IMR-90 (cell line): Measurements from ENCODE around the gene SHISA6. TPM values are rescaled to one million over a fixed set of nuclear protein-coding genes. Genes with fewer than 3 reads are reported as not detected.

Source experiments
- ATAC-seq: fragments of 200-7000 bp; cut with Tn5 transposase; 2 replicates; pipeline ENCODE4 v1.9.1; 2020; ENCODE audit warnings: low read depth, mild to moderate bottlenecking, moderate library complexity
- BruUV-seq: library from RNA; stranded (reverse); fragments of 400-500 nt; replicated peaks from 2 replicates; lab custom pipeline; 2021; lab: Mats Ljungman, UMichigan
- CTCF ChIA-PET: fragments of 300-600 bp; formaldehyde crosslinking; extraction: SDS; loops from one replicate; lab custom pipeline; 2021; ENCODE audit warnings: antibody characterized with exemption; lab: Yijun Ruan, JAX
- POLR2A ChIA-PET: fragments of 300-600 bp; sonication (Branson Sonifier 250); formaldehyde crosslinking; loops from one replicate; lab custom pipeline; 2022; ENCODE audit warnings: antibody characterized with exemption; ENCODE audit not compliant: unreplicated experiment; lab: Charles Lee
- DNase-seq: peaks from one replicate; pipeline ENCODE4 v3.0.0; 2013
- H2AFZ ChIP-seq: replicated peaks from 2 replicates; pipeline ENCODE3; 2013; ENCODE audit warnings: low read length, mild to moderate bottlenecking; ENCODE audit not compliant: poor library complexity
- H2AK5ac ChIP-seq: 2 replicates; pipeline ENCODE4 v1.6.1; 2013; ENCODE audit warnings: low read depth, low read length, inconsistent platforms
- H2AK9ac ChIP-seq: replicated peaks from 2 replicates; pipeline ENCODE3; 2013; ENCODE audit warnings: mild to moderate bottlenecking, low read depth, low read length, moderate library complexity; ENCODE audit not compliant: poor library complexity
- H2BK120ac ChIP-seq: 2 replicates; pipeline ENCODE4 v1.6.1; 2013; ENCODE audit warnings: low read depth, low read length, inconsistent platforms
- H2BK15ac ChIP-seq: 3 replicates; pipeline ENCODE4 v1.6.1; 2013; ENCODE audit warnings: low read depth, low read length, inconsistent platforms
- H2BK20ac ChIP-seq: 2 replicates; pipeline ENCODE4 v1.6.1; 2013; ENCODE audit warnings: low read depth, mild to moderate bottlenecking, inconsistent platforms, low read length, moderate library complexity
- H2BK5ac ChIP-seq: 2 replicates; pipeline ENCODE4 v1.6.1; 2013; ENCODE audit warnings: mild to moderate bottlenecking, low read depth, low read length, inconsistent platforms; ENCODE audit not compliant: poor library complexity, severe bottlenecking
- H3K14ac ChIP-seq: replicated peaks from 2 replicates; pipeline ENCODE4 v1.6.1; 2013; ENCODE audit warnings: low read depth, low read length, inconsistent platforms
- H3K18ac ChIP-seq: 2 replicates; pipeline ENCODE4 v1.6.1; 2013; ENCODE audit warnings: low read depth, low read length, control low read depth
- H3K23ac ChIP-seq: 2 replicates; pipeline ENCODE4 v1.6.1; 2013; ENCODE audit warnings: low read depth, low read length, inconsistent platforms
- H3K27ac ChIP-seq: 2 replicates; pipeline ENCODE4 v1.5.1; 2013; ENCODE audit warnings: mild to moderate bottlenecking, control low read depth, low read length; ENCODE audit not compliant: insufficient read depth
- H3K27me3 ChIP-seq: 2 replicates; pipeline ENCODE4 v1.6.1; 2013; ENCODE audit warnings: low read length; ENCODE audit not compliant: control insufficient read depth, insufficient read depth
- H3K36me3 ChIP-seq: 2 replicates; pipeline ENCODE4 v1.6.1; 2013; ENCODE audit warnings: low read length, mixed read lengths; ENCODE audit not compliant: control insufficient read depth, insufficient read depth
- H3K4ac ChIP-seq: 2 replicates; pipeline ENCODE4 v1.6.1; 2013; ENCODE audit warnings: low read depth, low read length, inconsistent platforms
- H3K4me1 ChIP-seq: 2 replicates; pipeline ENCODE4 v1.6.1; 2013; ENCODE audit warnings: low read length, mixed read lengths; ENCODE audit not compliant: control insufficient read depth, insufficient read depth
- H3K4me2 ChIP-seq: 2 replicates; pipeline ENCODE4 v1.6.1; 2013; ENCODE audit warnings: low read depth, mild to moderate bottlenecking, control low read depth, low read length, moderate library complexity
- H3K4me3 ChIP-seq: 2 replicates; pipeline ENCODE4 v1.5.1; 2013; ENCODE audit warnings: low read depth, mild to moderate bottlenecking, control low read depth, low read length, moderate library complexity; ENCODE audit not compliant: insufficient read depth
- H3K56ac ChIP-seq: 2 replicates; pipeline ENCODE4 v1.6.1; 2013; ENCODE audit warnings: low read length, inconsistent platforms; ENCODE audit not compliant: insufficient read depth; ENCODE audit errors: extremely low read depth
- H3K79me1 ChIP-seq, 2 experiments: 2 replicates each; pipeline ENCODE4 v1.6.1; 2013; ENCODE audit warnings: low read length in 2 of 2, inconsistent platforms in 1 of 2, low read depth in 1 of 2
- H3K9ac ChIP-seq: 2 replicates; pipeline ENCODE4 v1.6.1; 2013; ENCODE audit warnings: low read depth, low read length, control low read depth
- H3K9me1 ChIP-seq: 2 replicates; pipeline ENCODE4 v1.6.1; 2013; ENCODE audit warnings: low read length, inconsistent platforms; ENCODE audit not compliant: insufficient read depth
- H3K9me3 ChIP-seq: 2 replicates; pipeline ENCODE4 v1.6.1; 2013; ENCODE audit warnings: low read length; ENCODE audit not compliant: control insufficient read depth, insufficient read depth
- H4K20me1 ChIP-seq: 2 replicates; pipeline ENCODE4 v1.6.1; 2013; ENCODE audit warnings: low read length, inconsistent platforms; ENCODE audit not compliant: insufficient read depth
- H4K5ac ChIP-seq: 2 replicates; pipeline ENCODE4 v1.6.1; 2013; ENCODE audit warnings: mild to moderate bottlenecking, low read depth, low read length, control low read depth
- H4K8ac ChIP-seq, 2 experiments: 2 replicates each; pipeline ENCODE4 v1.6.1; 2013; ENCODE audit warnings: low read depth in 2 of 2, low read length in 2 of 2, control low read depth in 1 of 2, inconsistent platforms in 1 of 2
- H4K91ac ChIP-seq: 2 replicates; pipeline ENCODE4 v1.6.1; 2013; ENCODE audit warnings: low read depth, low read length, inconsistent platforms; ENCODE audit not compliant: insufficient read depth
- BHLHE40 ChIP-seq: fragments of 150-350 bp; IDR thresholded peaks from 2 replicates; pipeline ENCODE4 v1.6.1; 2016; ENCODE audit warnings: mild to moderate bottlenecking, low read depth, low read length
- FOS ChIP-seq: fragments of 150-350 bp; IDR thresholded peaks from 2 replicates; pipeline ENCODE4 v1.6.1; 2016; ENCODE audit warnings: low read depth, low read length
- MAFK ChIP-seq: IDR thresholded peaks from 2 replicates; pipeline ENCODE4 v1.6.1; 2012; ENCODE audit warnings: low read depth, low read length, improper control_type of control experiment
- MAZ ChIP-seq: IDR thresholded peaks from 2 replicates; pipeline ENCODE4 v1.6.1; 2012; ENCODE audit warnings: low read depth, mild to moderate bottlenecking, low read length, improper control_type of control experiment, moderate library complexity, borderline replicate concordance
- MXI1 ChIP-seq: IDR thresholded peaks from 2 replicates; pipeline ENCODE4 v1.6.1; 2012; ENCODE audit warnings: low read depth, mild to moderate bottlenecking, low read length, moderate library complexity, borderline replicate concordance
- NFE2L2 ChIP-seq: fragments of 150-350 bp; IDR thresholded peaks from 2 replicates; pipeline ENCODE4 v1.6.1; 2016; ENCODE audit warnings: low read depth, mild to moderate bottlenecking, low read length
- POLR2A ChIP-seq: IDR thresholded peaks from 2 replicates; pipeline ENCODE4 v1.6.1; 2012; ENCODE audit warnings: mild to moderate bottlenecking, low read depth, low read length
- RAD21 ChIP-seq: IDR thresholded peaks from 2 replicates; pipeline ENCODE4 v1.6.1; 2012; ENCODE audit warnings: low read length, improper control_type of control experiment
- RCOR1 ChIP-seq: IDR thresholded peaks from 2 replicates; pipeline ENCODE4 v1.6.1; 2012; ENCODE audit warnings: mild to moderate bottlenecking, low read length, improper control_type of control experiment; ENCODE audit not compliant: insufficient replicate concordance
- SMC3 ChIP-seq: fragments of 150-350 bp; IDR thresholded peaks from 2 replicates; pipeline ENCODE4 v1.6.1; 2016; ENCODE audit warnings: low read depth, mild to moderate bottlenecking, antibody characterized with exemption, low read length, moderate library complexity
- WGBS, 2 experiments: methylation state at CpG; one replicate each; pipeline versions ENCODE4 v1.1.5 to v1.1.7; 2013; ENCODE audit warnings: missing lambda C conversion rate in 2 of 2; ENCODE audit not compliant: insufficient read length in 1 of 2; ENCODE audit errors: extremely low coverage in 2 of 2; 5-methylcytosine and 5-hydroxymethylcytosine counted together
- dilution Hi-C: fragments of 300-500 bp; cut with HindIII; formaldehyde crosslinking; loops from one replicate; pipeline ENCODE4 v1.14.3; 2018; ENCODE audit warnings: low sequenced_read_pairs; ENCODE audit not compliant: unreplicated experiment
- in situ Hi-C: fragments of 300-500 bp; cut with MboI; formaldehyde crosslinking; loops from 3 replicates; pipeline ENCODE4 v1.14.3; 2019; ENCODE audit warnings: low sequenced_read_pairs, inconsistent platforms, mixed read lengths
- intact Hi-C: fragments of 100-400 bp; cut with micrococcal nuclease; formaldehyde crosslinking; loops from 2 replicates; pipeline ENCODE4 v1.10.0; 2022
- polyA plus RNA-seq, 3 experiments: library from polyadenylated mRNA; depleted of rRNA; stranded (reverse); fragments of >200 nt; gene quantifications; 2 replicates each; pipeline ENCODE4 v1.2.3, GENCODE V29; 2012; ENCODE audit warnings: low replicate concordance in 1 of 3
- total RNA-seq: library from RNA; depleted of rRNA; stranded (reverse); fragments of >200 nt; gene quantifications from 2 replicates; pipeline ENCODE4 v1.2.3, GENCODE V29; 2012
- TF ChIP-seq, protein P1 (sequence below): conservative IDR thresholded peaks from 2 replicates; pipeline ENCODE4 v1.5.1; 2012; ENCODE audit warnings: mild to moderate bottlenecking, low read depth, low read length, improper control_type of control experiment
- TF ChIP-seq, protein P2 (sequence below): fragments of 150-350 bp; IDR thresholded peaks from 2 replicates; pipeline ENCODE4 v1.6.1; 2016; ENCODE audit warnings: low read depth, mild to moderate bottlenecking, low read length, moderate library complexity, borderline replicate concordance
- TF ChIP-seq, protein P3 (sequence below): fragments of 150-350 bp; IDR thresholded peaks from 2 replicates; pipeline ENCODE4 v1.6.1; 2017; ENCODE audit warnings: mild to moderate bottlenecking, antibody characterized with exemption, low read length, low read depth

Gene SHISA6
- total and polyA plus RNA-seq, 2 of the 4 experiments (the other 2 are of a cell fraction) = not detected

DNA sequence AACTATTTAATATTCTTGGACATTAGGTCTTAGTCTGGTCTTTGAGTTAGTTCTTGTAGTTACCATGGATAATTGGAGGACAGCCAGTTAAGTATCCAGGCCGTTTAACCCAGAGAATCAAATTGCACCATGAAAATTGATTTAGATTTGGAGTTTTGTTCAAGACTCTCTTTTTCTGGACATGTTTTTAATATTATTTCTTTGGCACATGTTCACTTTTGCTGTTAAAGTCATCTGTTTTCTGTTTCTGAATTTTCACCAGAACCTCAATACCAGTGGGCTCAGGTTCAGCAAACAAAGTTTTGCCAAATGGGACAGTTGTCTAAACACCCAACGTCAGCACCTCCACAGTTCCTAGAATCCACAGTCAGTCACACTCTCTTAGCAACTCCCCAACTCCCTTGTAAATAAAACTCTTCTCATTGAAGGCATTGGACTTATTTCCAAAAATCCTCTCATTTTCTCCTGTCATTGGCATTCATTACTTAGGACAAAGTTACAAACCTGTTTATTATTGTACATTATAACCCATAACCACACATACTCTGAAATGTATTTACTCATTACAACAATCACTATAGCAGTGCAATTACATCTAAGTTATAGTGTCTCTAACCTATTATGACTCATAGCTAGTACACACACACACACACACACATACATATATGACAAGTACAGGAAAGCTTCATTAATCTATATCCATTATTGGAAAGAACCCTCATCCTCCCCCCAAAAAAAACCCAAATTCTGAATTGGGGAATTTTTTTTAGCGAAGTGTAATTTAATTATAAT is 323.8 kb downstream of the SHISA6 start:
- H2BK5ac ChIP-seq = no peak overlapping the region
- no peak overlapping the region for H3K4me3 ChIP-seq
- no peaks in the 10 kb centered on the region for H3K4me1 ChIP-seq
- DNase-seq (no peak), ATAC-seq (no peak)
- H3K27ac ChIP-seq = no peak overlapping the region
- 0% methylated on average over 1 of the region's 3 CpGs; no CpG with 5 or more reads in 1 of the 2 experiments for WGBS, 2 experiments
- H3K4ac ChIP-seq = no peak overlapping the region
- no peaks in the 10 kb centered on the region for H3K27me3 ChIP-seq
- H2BK15ac ChIP-seq = no peak overlapping the region
- H3K4me2 ChIP-seq = no peak overlapping the region
- no peaks in the 10 kb centered on the region for H3K79me1 ChIP-seq
- in situ Hi-C loops = no loop called here
- no TSS peak for BruUV-seq
- H3K56ac ChIP-seq = no peak overlapping the region
- H4K91ac ChIP-seq = no peak overlapping the region
- no peak overlapping the region for H3K23ac ChIP-seq
- H4K5ac ChIP-seq = no peak overlapping the region
- no peak overlapping the region for H4K8ac ChIP-seq
- no peaks in the 10 kb centered on the region for H3K9me1 ChIP-seq
- peaks cover 30% of the 10 kb centered on the region for H3K9me3 ChIP-seq
- no peaks in the 10 kb centered on the region for H3K36me3 ChIP-seq
- no peak overlapping the region for H2BK120ac ChIP-seq
- ChIA-PET CTCF (no interaction called here), POLR2A (no interaction called here)
- no peak overlapping the region for H3K9ac ChIP-seq
- intact Hi-C loops = no loop called here
- no peak overlapping the region for H3K14ac ChIP-seq
- no peak overlapping the region for H2BK20ac ChIP-seq
- H2AK5ac ChIP-seq = no peak overlapping the region
- TF ChIP-seq BHLHE40 (no peak), MXI1 (no peak), SMC3 (no peak), MAFK (no peak), RCOR1 (no peak), FOS (no peak), NFE2L2 (no peak), POLR2A (no peak), RAD21 (no peak), MAZ (no peak)
- TF ChIP-seq, protein P1, sequence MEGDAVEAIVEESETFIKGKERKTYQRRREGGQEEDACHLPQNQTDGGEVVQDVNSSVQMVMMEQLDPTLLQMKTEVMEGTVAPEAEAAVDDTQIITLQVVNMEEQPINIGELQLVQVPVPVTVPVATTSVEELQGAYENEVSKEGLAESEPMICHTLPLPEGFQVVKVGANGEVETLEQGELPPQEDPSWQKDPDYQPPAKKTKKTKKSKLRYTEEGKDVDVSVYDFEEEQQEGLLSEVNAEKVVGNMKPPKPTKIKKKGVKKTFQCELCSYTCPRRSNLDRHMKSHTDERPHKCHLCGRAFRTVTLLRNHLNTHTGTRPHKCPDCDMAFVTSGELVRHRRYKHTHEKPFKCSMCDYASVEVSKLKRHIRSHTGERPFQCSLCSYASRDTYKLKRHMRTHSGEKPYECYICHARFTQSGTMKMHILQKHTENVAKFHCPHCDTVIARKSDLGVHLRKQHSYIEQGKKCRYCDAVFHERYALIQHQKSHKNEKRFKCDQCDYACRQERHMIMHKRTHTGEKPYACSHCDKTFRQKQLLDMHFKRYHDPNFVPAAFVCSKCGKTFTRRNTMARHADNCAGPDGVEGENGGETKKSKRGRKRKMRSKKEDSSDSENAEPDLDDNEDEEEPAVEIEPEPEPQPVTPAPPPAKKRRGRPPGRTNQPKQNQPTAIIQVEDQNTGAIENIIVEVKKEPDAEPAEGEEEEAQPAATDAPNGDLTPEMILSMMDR = no peak
- TF ChIP-seq, protein P2, sequence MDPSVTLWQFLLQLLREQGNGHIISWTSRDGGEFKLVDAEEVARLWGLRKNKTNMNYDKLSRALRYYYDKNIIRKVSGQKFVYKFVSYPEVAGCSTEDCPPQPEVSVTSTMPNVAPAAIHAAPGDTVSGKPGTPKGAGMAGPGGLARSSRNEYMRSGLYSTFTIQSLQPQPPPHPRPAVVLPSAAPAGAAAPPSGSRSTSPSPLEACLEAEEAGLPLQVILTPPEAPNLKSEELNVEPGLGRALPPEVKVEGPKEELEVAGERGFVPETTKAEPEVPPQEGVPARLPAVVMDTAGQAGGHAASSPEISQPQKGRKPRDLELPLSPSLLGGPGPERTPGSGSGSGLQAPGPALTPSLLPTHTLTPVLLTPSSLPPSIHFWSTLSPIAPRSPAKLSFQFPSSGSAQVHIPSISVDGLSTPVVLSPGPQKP = no peak
- TF ChIP-seq, protein P3, sequence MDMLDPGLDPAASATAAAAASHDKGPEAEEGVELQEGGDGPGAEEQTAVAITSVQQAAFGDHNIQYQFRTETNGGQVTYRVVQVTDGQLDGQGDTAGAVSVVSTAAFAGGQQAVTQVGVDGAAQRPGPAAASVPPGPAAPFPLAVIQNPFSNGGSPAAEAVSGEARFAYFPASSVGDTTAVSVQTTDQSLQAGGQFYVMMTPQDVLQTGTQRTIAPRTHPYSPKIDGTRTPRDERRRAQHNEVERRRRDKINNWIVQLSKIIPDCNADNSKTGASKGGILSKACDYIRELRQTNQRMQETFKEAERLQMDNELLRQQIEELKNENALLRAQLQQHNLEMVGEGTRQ = no peak
- H2AK9ac ChIP-seq = no peak overlapping the region
- H2AFZ ChIP-seq = no peak overlapping the region
- dilution Hi-C loops = no loop called here
- no peak overlapping the region for H3K18ac ChIP-seq
- H4K20me1 ChIP-seq = no peaks in the 10 kb centered on the region
